HG03565 (cell line): ENCODE data around the gene ENPP6.
"Not testable (repeated sequence)": the region's sequence is repeated elsewhere in the genome, so short reads cannot be mapped to it uniquely, and the experiment has no call there.

ENCODE experiments used
- ATAC-seq: cut with Tn5 transposase; IDR thresholded peaks from one replicate; pipeline ENCODE4 v1.9.1; 2021; ENCODE audit warnings: mild to moderate bottlenecking, moderate library complexity; ENCODE audit not compliant: unreplicated experiment

Gene ENPP6

DNA sequence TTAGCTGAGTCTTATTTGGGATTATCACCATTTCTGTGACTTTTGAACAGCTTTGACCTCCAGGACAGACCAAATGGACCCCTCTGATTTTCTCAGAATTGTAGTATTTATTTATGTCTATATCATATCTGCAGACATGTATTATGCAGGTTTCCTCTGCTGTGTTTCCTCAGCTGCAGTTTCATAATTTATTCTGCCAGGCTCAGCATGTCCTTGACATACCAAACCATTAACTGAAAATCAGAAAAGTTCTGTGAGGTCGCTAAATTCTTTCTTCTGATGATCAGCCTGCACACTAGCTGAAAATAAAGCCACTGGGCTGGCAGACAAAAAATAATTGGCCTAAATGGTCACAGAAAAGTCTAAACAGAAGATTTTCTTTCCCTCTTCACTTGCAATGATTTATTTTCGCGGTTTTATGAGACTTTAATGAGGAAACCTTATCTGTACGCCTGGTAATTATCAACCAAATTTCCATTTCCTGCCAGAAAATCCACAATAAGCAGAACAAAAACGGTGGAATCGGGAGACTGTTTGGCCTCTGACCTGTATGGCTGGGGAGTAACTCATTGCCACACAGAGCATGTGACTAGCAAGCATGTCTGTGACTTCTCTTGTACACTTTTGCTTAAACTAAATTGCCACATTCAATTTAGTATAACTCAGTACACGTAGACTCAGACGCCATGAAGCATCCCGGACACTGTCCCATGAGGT is 150.9 kb downstream of the ENPP6 start:
- ATAC-seq, result no peak

DNA sequence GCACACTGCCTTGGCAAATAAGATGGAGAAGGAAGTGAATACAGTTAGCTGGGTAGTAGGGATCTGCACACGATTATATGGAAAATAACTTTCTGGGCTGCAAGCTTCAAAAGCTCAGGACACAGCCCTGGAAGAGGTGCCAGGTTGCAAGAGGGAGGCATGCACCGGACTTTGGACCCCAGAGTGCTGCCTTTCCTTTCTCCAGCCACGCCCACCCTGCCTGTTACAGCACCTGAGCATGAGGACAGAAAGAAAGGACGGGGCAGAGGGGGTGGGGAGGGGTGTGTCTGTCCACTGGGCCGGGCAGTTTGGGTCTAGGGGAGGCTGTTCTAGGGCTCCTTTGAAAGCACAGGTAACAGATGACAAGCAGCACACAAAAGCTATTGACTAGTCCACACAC is 152.8 kb downstream of the ENPP6 start:
- ATAC-seq, result no peak

DNA sequence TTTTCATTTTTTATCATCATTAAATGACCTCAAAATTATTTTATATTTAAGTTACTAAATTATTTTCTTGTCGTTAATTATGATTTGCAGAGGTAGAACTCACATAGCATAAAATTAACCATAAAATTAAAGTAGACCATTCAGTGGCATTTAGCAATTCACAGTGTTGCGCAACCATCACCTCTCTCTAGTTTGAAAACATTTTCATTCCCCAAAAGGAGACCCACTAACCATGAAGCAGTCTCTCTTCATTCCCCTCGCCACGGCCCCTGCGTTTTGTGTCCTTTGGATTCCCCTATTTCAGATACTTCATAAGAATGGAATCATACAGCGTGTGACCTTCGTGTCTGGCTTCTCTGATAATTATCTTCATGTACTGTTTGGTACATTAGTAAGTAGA is 154.9 kb downstream of the ENPP6 start:
- ATAC-seq, result no peak

DNA sequence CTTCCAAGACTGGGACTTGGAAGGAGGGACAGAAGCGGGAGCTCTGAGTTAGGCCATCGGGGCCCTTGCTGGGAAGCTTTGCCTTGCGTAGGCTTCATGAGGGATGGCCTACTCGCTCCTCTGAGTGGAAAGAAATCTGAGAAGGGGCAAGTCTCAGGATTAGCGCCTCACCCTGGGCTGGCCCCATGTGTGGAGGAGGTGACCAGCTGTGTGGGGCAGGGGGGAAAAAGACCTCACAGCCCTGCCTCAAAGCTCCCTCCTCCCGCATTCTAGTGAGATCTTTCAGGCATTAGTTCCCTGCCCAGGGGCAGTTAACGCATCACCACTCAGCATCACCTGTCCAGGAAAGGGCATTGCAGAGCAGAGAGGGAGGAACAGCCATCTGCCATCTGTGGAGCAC is 156.1 kb downstream of the ENPP6 start:
- no peak for ATAC-seq

DNA sequence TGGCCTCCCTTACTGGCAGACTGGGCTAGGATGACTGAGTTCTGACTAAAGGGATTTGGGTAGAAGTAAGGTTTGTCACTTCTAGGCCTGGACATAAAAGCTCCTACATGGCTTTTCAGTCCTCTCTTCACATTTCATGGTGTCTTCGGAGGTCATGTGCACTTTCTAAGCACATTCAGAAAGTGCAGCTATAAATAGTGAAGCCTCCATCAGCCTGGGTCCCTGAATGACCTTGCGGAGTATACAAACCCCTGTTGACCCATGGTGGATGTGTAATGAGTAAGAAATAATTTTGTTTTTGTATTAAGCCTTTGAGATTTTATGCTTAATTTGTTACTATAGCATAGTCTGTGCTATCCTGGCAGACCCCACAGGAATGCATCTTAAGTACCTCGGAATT is 158.6 kb downstream of the ENPP6 start:
- ATAC-seq, result no peak

DNA sequence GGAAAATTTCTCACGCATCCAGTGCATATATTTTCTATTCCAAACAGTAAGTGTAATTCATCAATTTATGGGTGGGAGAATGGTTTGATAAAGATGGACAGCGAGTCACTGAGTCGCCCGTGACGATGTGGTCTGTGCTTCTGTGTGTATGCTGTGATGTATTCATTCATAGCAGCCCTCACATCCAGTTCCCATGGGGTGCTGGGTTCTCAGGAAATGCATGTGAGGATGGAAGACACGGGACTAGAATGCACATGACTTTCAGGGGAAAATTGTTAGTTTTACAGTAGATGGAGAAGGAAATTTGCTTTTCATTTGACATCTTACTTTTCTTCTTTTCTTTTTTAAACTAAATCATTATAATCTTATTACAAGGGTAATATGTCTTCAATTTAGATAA is 159.6 kb downstream of the ENPP6 start:
- no peak for ATAC-seq

DNA sequence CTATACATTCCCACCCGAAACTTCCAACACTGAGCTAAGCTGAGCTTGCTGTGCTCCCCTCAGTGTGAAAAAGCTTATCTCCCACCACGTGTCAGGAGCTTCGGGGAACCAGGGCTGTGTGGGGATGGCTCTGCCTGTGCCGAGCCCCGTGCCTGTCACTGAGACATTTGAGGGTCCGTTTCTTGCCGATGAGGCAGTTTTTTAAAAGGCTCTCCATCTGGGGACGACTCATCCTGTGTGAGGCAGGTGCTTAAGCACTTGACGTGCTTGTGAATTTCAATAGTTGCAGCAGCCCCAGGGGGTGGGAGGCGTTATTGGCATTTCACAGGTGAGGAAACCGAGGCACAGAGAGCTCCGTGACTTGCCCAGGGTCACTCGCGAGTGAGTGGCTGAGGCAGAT is 160.8 kb downstream of the ENPP6 start:
- no peak for ATAC-seq

DNA sequence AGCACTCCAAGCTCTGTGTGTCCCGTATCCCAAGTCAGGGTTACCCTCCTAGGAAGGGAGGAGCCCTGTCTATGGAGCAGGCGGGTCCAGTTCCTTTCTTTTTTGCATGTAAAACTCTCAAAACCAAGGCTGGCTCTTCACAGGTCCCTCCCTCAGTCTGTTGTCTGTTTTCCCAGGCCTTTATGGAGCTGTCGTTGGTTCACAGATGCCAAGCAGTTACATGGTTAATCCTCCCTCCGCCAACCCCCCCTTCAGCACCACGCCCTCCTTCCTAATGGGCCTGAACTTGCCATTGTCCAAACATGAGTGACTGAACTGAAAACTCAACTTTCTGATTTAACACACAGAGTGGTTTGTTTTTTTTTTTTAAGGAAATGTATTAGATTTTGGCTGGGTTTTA is 164.2 kb downstream of the ENPP6 start:
- no peak for ATAC-seq

DNA sequence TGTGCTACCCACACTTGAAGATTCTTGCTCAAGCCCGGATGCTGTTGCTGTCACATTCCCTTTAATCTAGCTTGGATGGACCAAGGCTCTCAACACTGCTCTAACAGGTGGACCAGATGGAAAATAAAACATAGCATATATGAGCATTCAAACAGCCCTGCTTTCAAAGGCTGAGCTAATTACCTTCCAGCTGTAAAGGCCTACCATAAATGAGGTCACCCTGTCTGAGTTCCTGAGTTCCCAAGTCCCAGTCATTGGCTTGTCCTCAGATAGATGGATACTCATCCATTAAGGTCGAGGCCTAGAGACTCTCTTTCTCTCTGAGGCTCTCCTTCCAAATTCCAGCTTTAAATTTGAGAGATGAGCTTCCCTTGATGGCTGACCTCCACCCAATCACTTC is 165.1 kb downstream of the ENPP6 start:
- ATAC-seq, result no peak

DNA sequence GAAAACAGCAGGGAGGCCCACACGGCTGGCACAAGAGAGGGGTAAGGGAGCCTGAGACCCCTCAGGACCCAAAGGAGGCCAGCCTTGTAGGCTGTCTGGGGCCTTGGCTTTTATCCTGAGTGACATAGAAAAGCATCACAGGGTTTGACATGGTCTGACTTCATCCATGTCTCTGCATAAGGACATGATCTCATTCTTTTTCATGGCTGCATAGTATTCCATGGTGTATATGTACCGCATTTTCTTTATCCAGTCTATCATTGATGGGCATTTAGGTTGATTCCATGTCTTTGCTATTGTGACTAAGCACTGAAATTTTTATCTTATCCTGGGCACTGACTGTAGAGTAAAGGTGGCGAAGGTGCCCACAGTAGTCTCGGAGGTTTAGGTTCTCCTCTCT is 166.4 kb downstream of the ENPP6 start:
- ATAC-seq, result not testable (repeated sequence)

DNA sequence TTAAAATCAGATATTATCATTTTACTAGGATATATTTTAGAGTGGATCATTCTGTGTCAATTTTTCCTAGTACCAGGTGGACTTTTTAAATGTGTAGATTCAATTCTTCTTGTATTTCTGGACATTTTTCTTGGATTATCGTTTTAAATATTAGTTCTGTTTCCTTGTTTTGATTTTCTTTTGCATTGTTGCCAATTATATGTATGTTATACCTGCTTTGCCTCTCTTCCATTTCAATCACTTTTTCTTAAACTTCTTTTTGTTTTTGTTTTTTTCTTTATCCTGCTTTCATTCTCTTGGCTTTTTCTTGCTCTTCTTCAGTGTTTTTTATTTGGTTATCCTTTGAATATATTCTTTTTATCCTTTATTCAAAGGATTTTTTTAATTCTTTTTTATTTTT is 171.5 kb downstream of the ENPP6 start:
- no peak for ATAC-seq

DNA sequence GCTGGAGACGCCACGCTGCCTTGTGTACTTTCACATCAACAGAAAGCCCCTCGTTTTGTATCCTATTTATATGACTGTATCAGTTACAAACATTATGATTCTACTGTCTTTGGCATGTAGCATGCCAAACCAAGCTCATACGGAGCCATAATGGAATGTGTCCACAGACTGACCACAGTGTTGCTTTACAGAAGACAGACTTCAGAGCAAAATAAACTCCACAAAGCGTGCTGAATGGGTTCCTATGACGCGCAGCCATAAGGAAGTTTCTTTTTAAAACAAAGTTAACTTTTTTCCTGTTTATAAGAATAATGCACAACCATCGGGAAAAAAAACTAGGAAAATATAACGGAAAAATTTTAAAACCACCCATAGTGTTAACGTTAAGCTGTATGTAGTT is 176.5 kb downstream of the ENPP6 start:
- ATAC-seq, result no peak

DNA sequence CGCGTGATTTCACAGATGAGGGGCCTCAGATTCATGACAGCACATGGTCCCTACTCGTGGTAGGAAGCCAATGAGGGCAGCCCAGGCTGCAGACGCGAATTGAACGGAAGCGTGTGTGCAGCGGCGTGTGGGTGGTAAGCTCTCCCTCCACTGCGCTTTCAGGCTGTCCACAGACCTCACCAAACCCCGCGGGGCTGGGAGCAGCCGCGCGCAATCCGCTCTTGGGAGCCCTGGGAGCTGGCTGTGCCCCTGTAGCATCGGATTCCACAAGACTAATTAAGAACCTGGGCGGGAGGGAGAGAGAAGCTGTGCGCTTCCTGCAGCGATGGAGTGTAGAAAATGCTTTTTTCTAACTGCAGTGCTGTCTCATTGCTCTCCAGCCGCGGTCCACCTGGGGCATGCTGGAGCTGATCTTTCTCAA is 177.7 kb downstream of the ENPP6 start:
- no peak for ATAC-seq
